ENCODE data around the gene OPRL1. TPM values are rescaled to one million over a fixed set of nuclear protein-coding genes. Genes with fewer than 3 reads are reported as not detected.

OPRL1 gene
- total RNA-seq, 4 donors from 2014 or later, result 0.34 to 0.91 (median 0.76) TPM; not detected in 1

DNA sequence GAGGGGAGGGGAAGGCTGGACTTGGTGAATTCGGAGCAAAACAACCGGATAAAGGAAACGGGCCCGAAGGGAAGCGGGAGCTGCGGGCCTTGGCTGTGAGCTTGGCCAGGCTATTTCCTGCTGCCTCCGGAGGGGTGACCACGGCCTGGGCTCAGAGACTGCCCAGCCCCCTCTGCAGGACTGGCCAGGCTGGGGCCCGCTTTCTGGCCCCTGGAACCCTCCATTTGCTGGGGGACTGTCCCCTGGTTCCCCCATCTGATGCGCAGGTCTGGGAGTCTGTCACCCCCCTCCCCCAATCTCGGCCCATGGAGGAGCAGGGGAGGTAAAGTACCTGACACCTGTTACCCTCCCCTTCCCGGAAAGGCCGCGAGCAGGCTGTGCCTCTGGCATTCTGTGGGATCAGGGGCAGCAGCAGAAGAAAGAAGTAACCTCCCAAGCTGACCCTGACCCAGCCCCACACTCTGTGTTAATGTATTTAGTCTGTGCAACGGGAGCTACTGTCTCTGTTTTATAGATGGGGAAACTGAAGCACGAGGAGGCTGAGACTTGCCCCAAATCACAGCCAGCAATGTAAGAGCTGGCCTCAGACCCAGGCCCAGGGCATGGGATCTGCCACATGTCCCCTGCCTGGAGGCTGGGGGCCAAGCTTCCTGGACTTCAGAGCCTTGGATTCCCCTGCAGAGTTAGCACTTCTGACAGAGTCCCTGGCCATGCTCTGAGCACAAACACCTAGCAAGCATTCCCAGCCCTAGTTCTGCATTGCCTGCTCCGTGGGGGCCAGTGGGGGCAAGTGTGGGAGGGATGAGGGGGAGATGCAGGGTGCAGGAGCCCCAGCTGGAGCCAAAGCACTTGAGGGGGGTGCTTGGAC is 40.4 kb upstream of the OPRL1 start:
- Histone ChIP-seq H3K4me3 (peak overlapping the region; percentile 42 to 72 (median 58)), H3K27me3 (peaks cover 0 to 76% (median 0%) of the 10 kb centered on the region in 4 donors), H3K9me3 (no peaks in the 10 kb centered on the region), H3K27ac (peak overlapping the region in 3 of 4 donors; percentile 71 to 87 (median 79)), H3K36me3 (peaks cover 0 to 11% (median 0%) of the 10 kb centered on the region in 3 donors), H3K4me1 (peaks cover 37 to 72% (median 49%) of the 10 kb centered on the region in 3 donors)
- intact Hi-C loops (cut with DNase I), result loop anchor here (10.0 kb wide), 1 partner anchor 55 kb away; the partner anchor contains the start of gene PRPF6
- TF ChIP-seq, protein P1, sequence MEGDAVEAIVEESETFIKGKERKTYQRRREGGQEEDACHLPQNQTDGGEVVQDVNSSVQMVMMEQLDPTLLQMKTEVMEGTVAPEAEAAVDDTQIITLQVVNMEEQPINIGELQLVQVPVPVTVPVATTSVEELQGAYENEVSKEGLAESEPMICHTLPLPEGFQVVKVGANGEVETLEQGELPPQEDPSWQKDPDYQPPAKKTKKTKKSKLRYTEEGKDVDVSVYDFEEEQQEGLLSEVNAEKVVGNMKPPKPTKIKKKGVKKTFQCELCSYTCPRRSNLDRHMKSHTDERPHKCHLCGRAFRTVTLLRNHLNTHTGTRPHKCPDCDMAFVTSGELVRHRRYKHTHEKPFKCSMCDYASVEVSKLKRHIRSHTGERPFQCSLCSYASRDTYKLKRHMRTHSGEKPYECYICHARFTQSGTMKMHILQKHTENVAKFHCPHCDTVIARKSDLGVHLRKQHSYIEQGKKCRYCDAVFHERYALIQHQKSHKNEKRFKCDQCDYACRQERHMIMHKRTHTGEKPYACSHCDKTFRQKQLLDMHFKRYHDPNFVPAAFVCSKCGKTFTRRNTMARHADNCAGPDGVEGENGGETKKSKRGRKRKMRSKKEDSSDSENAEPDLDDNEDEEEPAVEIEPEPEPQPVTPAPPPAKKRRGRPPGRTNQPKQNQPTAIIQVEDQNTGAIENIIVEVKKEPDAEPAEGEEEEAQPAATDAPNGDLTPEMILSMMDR (IDR thresholded peaks at IDR 0.05), result no peak
- no peak for TF ChIP-seq POLR2A (IDR thresholded peaks at IDR 0.05)
- WGBS, 2 donors, result 5 to 6% methylated on average over 8 to 13 of the region's 17 CpGs
- DNase-seq, result no peak

- Histone ChIP-seq H3K4me1 (peaks cover 46 to 78% (median 58%) of the 10 kb centered on the region in 3 donors), H3K9me3 (no peaks in the 10 kb centered on the region), H3K27me3 (peaks cover 0 to 85% (median 0%) of the 10 kb centered on the region in 4 donors), H3K27ac (peak overlapping the region in 3 of 4 donors; percentile 26 to 87 (median 79)), H3K36me3 (peaks cover 0 to 2% (median 0%) of the 10 kb centered on the region in 3 donors), H3K4me3 (no peak overlapping the region)
- DNase-seq, result no peak
- WGBS, 2 donors, result 68 to 75% methylated on average over 7 of the region's 12 CpGs
- TF ChIP-seq, protein P1 (IDR thresholded peaks at IDR 0.05), result no peak
- no peak for TF ChIP-seq POLR2A (IDR thresholded peaks at IDR 0.05)
- intact Hi-C loops (cut with DNase I), result no loop called here
Observed at GRCh38 chr20:64040231-64041039, 39.4 kb upstream of the OPRL1 start.

- H3K36me3 ChIP-seq, result no peaks in the 10 kb centered on the region
- intact Hi-C loops (cut with DNase I), result no loop called here
- H3K27ac ChIP-seq, result peak overlapping the region; percentile 28 to 87 (median 66)
- peaks cover 46 to 85% (median 59%) of the 10 kb centered on the region in 3 donors for H3K4me1 ChIP-seq
- no peaks in the 10 kb centered on the region for H3K9me3 ChIP-seq
- WGBS, 2 donors, result 51 to 66% methylated on average over 2 to 7 of the region's 15 CpGs
- DNase-seq, result no peak
- H3K4me3 ChIP-seq, result peak overlapping the region in 1 of 4 donors; percentile 68
- TF ChIP-seq, protein P1 (IDR thresholded peaks at IDR 0.05), result no peak
- no peak for TF ChIP-seq POLR2A (IDR thresholded peaks at IDR 0.05)
- H3K27me3 ChIP-seq, result peaks cover 0 to 90% (median 0%) of the 10 kb centered on the region in 4 donors
Observed at GRCh38 chr20:64041040-64041780, 38.7 kb upstream of the OPRL1 start.

DNA sequence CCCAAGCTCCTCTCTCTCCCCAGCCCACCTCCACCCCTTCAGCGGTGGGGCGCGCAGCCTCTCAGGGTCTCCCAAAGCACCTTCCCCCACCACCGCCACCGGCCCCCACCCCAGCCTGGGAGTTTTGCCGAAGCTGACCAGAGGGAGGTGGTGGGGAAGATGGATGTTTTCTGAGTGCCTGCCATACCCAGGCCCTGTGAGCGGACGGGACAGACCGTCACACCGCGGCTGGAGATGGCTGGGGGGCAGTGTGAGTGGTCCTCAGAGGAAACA is 38.2 kb upstream of the OPRL1 start:
- no CpG with 5 or more reads among the region's 11 CpGs for WGBS, 2 donors
- H3K36me3 ChIP-seq, result no peaks in the 10 kb centered on the region
- H3K9me3 ChIP-seq, result no peaks in the 10 kb centered on the region
- peak overlapping the region in 3 of 4 donors; percentile 37 to 68 (median 53) for H3K4me3 ChIP-seq
- H3K27me3 ChIP-seq, result peaks cover 0 to 90% (median 0%) of the 10 kb centered on the region in 4 donors
- no peak for DNase-seq
- intact Hi-C loops (cut with DNase I), result no loop called here
- H3K27ac ChIP-seq, result peak overlapping the region; percentile 28 to 87 (median 66)
- peaks cover 46 to 85% (median 59%) of the 10 kb centered on the region in 3 donors for H3K4me1 ChIP-seq
- no peak for TF ChIP-seq POLR2A (IDR thresholded peaks at IDR 0.05)
- TF ChIP-seq, protein P1 (IDR thresholded peaks at IDR 0.05), result no peak

Data from esophagus squamous epithelium (tissue), 5 donors.